HEK293T (cell line): ENCODE data around the gene BLVRA.

Source experiments
- CTCF ChIA-PET: fragments of 350-600 bp; formaldehyde crosslinking; extraction: SDS; loops from one replicate; lab custom pipeline; 2021; ENCODE audit warnings: antibody characterized with exemption, inconsistent platforms; lab: Yijun Ruan, JAX
- POLR2A ChIA-PET: fragments of 350-600 bp; formaldehyde crosslinking; extraction: SDS; loops from one replicate; lab custom pipeline; 2020; ENCODE audit warnings: antibody characterized with exemption, inconsistent platforms; lab: Yijun Ruan, JAX
- DNase-seq: peaks from one replicate; pipeline ENCODE4 v3.0.0; 2012; ENCODE audit warnings: mixed read lengths; ENCODE audit errors: extremely low spot score
- ARNT ChIP-seq: fragments of 450-650 bp; IDR thresholded peaks from 2 replicates; pipeline ENCODE4 v1.6.1; 2017; ENCODE audit warnings: mild to moderate bottlenecking
- BHLHE40 ChIP-seq: fragments of 450-650 bp; IDR thresholded peaks from 2 replicates; pipeline ENCODE4 v1.6.1; 2016; ENCODE audit warnings: mild to moderate bottlenecking, moderate library complexity, borderline replicate concordance
- CTBP1 ChIP-seq: fragments of 450-650 bp; IDR thresholded peaks from 2 replicates; pipeline ENCODE4 v1.6.1; 2016; ENCODE audit warnings: borderline replicate concordance
- ELF4 ChIP-seq: fragments of 450-650 bp; IDR thresholded peaks from 2 replicates; pipeline ENCODE4 v1.6.1; 2017; ENCODE audit warnings: antibody characterized with exemption
- FOXA1 ChIP-seq: fragments of 450-650 bp; IDR thresholded peaks from 2 replicates; pipeline ENCODE4 v1.6.1; 2016; ENCODE audit warnings: mild to moderate bottlenecking
- FOXK2 ChIP-seq: fragments of 450-650 bp; IDR thresholded peaks from 2 replicates; pipeline ENCODE4 v1.6.1; 2016; ENCODE audit warnings: mild to moderate bottlenecking
- FOXM1 ChIP-seq: fragments of 450-650 bp; IDR thresholded peaks from 2 replicates; pipeline ENCODE4 v1.6.1; 2017; ENCODE audit warnings: mild to moderate bottlenecking, borderline replicate concordance
- HDGF ChIP-seq: fragments of 450-650 bp; IDR thresholded peaks from 2 replicates; pipeline ENCODE4 v1.6.1; 2017; ENCODE audit warnings: antibody characterized with exemption, borderline replicate concordance
- L3MBTL2 ChIP-seq: fragments of 450-650 bp; conservative IDR thresholded peaks from 2 replicates; pipeline ENCODE4 v1.6.1; 2016; ENCODE audit warnings: mild to moderate bottlenecking
- LEF1 ChIP-seq: fragments of 450-650 bp; IDR thresholded peaks from 2 replicates; pipeline ENCODE4 v1.6.1; 2017; ENCODE audit warnings: mild to moderate bottlenecking, borderline replicate concordance
- NFRKB ChIP-seq: fragments of 450-650 bp; IDR thresholded peaks from 2 replicates; pipeline ENCODE4 v1.6.1; 2016; ENCODE audit warnings: mild to moderate bottlenecking, moderate library complexity
- SP1 ChIP-seq: fragments of 450-650 bp; IDR thresholded peaks from 2 replicates; pipeline ENCODE4 v1.6.1; 2017
- SUZ12 ChIP-seq: fragments of 450-650 bp; IDR thresholded peaks from 2 replicates; pipeline ENCODE4 v1.6.1; 2016; ENCODE audit warnings: mild to moderate bottlenecking
- TARDBP ChIP-seq: fragments of 450-650 bp; IDR thresholded peaks from 2 replicates; pipeline ENCODE4 v1.6.1; 2016
- ZNF384 ChIP-seq: fragments of 450-650 bp; IDR thresholded peaks from 2 replicates; pipeline ENCODE4 v1.6.1; 2016
- TF ChIP-seq, protein P1 (sequence below): fragments of 450-650 bp; IDR thresholded peaks from 2 replicates; pipeline ENCODE4 v1.6.1; 2016

BLVRA gene

DNA sequence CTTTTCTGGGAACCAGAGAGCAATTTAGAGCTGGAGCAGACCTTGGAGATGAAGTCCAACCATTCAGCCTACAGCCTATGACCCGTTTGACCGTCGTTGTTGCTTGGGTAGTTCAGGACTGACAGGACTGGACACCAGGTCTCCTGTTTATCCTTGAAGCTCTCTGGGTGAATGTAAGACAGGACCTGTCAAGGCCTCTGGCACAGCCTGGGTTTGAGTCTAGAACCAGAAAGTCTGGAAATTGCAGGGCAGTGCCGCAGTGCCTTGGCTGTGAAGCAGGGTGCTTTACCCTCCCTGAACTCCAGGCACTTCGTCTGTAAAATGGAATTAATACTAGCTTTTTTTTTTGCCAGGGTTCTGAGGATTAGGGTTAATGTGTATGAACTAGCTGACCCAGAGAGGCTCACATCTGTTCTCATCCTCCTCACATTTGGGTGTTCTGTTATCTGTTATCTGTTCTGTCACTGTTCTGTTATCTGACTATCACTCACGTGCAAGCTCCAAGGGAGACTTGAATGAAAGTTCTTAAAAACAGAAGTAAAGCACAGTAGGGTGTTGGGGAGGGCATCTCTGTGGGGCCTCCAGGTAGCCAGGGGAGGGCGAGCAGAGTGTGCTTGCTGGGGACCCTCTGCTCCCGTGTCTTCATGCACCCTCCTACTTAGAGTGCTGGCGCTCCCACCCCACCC is 9.9 kb downstream of the BLVRA start:
- ChIA-PET POLR2A (interaction anchor here (1.0 kb wide), 1 partner anchor 10 kb away, joined by 4 read pairs; the partner anchor contains the start of gene BLVRA), CTCF (interaction anchor here (0.8 to 1.2 kb wide), 2 partner anchors 70 to 312 kb away, joined by 3 read pairs; no protein-coding TSS in a partner anchor)
- no peak for DNase-seq
- TF ChIP-seq SUZ12 (no peak), LEF1 (no peak), FOXM1 (no peak), NFRKB (no peak), ELF4 (no peak), L3MBTL2 (no peak), ARNT (no peak), FOXA1 (no peak), BHLHE40 (no peak), TARDBP (no peak), SP1 (no peak), FOXK2 (no peak), HDGF (no peak), CTBP1 (no peak), ZNF384 (no peak)
- TF ChIP-seq, protein P1, sequence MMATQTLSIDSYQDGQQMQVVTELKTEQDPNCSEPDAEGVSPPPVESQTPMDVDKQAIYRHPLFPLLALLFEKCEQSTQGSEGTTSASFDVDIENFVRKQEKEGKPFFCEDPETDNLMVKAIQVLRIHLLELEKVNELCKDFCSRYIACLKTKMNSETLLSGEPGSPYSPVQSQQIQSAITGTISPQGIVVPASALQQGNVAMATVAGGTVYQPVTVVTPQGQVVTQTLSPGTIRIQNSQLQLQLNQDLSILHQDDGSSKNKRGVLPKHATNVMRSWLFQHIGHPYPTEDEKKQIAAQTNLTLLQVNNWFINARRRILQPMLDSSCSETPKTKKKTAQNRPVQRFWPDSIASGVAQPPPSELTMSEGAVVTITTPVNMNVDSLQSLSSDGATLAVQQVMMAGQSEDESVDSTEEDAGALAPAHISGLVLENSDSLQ = no peak

DNA sequence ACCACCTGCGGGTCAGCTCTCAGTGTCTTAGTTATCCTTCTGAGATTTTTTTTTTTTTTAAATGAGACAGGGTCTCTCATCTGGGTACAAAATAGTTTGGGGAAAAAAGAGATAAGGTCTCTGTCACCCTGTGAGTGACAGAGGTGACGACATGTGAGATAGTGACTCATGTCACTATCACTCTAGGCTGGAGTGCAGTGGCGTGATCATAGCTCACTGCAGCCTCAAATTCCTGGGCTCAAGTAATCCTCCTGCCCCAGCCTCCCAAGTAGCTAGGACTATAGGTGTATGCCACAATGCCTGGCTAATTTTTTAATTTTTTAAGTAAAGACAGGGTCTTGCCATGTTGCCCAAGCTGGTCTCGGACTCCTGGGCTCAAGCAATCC is 10.4 kb downstream of the BLVRA start:
- no peak for DNase-seq
- TF ChIP-seq L3MBTL2 (no peak), SUZ12 (no peak), ELF4 (no peak), FOXA1 (no peak), FOXK2 (no peak), BHLHE40 (no peak), ZNF384 (no peak), TARDBP (no peak), SP1 (no peak), FOXM1 (no peak), CTBP1 (no peak), NFRKB (no peak), HDGF (no peak), ARNT (no peak)
- TF ChIP-seq, protein P1 = no peak
- ChIA-PET POLR2A (interaction anchor here (1.0 kb wide), 1 partner anchor 10 kb away, joined by 4 read pairs; the partner anchor contains the start of gene BLVRA), CTCF (no interaction called here)

DNA sequence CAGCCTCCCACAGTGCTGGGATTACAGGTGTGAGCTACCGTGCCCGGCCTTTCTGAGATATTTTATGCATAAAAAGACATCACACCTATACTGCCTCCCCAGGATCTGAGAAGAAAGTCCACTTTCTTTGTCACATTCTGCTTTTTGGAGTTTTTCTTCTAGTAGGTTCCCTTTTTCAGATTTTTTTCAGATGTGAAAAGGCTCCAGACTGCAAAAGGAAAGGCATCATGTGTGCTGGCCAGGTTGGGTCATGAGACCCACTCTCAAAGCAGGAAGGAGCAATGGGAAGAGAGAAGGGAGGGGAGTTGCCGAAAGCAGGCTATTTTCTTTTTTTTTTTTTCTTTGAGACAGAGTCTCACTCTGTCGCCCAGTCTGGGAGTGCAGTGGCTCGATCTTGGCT is 10.8 kb downstream of the BLVRA start:
- no peak for DNase-seq
- no peak for TF ChIP-seq TARDBP
- no peak for TF ChIP-seq ARNT
- TF ChIP-seq ZNF384 = no peak
- no peak for TF ChIP-seq FOXM1
- TF ChIP-seq CTBP1 = no peak
- no peak for TF ChIP-seq LEF1
- TF ChIP-seq L3MBTL2 = no peak
- TF ChIP-seq NFRKB = no peak
- TF ChIP-seq SUZ12 = no peak
- TF ChIP-seq ELF4 = no peak
- TF ChIP-seq FOXA1 = no peak
- TF ChIP-seq FOXK2 = no peak
- TF ChIP-seq SP1 = no peak
- TF ChIP-seq, protein P1 = no peak
- TF ChIP-seq BHLHE40 = no peak
- no peak for TF ChIP-seq HDGF
- ChIA-PET CTCF (no interaction called here), POLR2A (interaction anchor here (0.9 kb wide), 1 partner anchor 11 kb away, joined by 3 read pairs; the partner anchor contains the start of gene BLVRA)

DNA sequence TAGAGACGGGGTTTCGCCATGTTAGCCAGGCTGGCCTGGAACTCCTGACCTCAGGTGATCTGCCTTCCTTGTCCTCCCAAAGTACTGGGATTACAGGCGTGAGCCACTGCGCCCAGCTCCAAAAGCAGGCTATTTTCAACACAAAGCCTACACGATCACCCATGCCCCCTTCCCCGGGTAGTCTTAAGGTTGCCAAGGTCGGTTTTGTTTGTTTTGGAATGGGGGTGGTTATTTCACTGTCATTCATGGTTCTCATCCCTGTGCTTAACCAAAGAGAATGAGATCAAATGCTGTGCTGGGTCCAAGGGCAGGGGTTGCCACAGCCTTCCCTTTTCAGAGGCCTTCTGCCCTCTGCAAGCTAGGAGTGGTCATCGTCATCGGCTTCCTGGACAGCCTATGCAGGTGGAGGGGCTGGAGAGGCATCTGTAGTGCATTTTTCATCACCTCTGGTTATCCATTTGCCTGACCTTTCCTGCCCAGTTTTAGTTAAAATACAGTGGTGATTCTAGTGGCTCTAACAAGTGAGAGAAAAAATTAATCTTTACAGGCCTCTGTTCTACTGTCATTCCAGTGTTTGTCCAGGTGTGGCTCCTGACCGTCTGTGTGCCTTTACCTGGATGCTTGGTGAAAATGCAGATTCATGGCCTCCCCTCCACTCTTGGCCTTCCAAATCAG is 11.4 kb downstream of the BLVRA start:
- ChIA-PET CTCF (no interaction called here), POLR2A (interaction anchor here (0.9 kb wide), 1 partner anchor 11 kb away, joined by 3 read pairs; the partner anchor contains the start of gene BLVRA)
- TF ChIP-seq L3MBTL2 = no peak
- TF ChIP-seq SP1 = no peak
- TF ChIP-seq ZNF384 = no peak
- TF ChIP-seq CTBP1 = no peak
- no peak for TF ChIP-seq TARDBP
- no peak for TF ChIP-seq FOXK2
- TF ChIP-seq FOXA1 = no peak
- no peak for TF ChIP-seq HDGF
- DNase-seq = no peak

DNA sequence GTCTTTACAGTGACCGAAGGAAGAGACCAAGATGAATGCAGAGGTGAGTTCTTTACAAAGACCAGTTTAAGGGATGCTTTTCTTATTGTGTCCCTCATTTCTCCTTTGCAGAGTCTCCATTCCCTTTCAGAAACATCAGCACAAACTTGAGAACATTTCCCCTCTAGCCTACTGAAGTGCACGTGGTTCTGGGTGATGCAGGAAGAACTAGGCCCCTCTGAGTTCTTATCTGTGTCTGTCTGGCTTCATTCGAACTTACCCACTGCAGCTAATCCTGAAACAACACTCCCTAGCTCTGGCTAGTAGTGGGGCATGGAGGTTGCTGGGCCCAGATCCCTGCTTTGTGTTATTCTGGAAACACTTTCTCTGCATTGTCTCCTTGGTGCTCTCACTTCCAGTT is 12.6 kb downstream of the BLVRA start:
- no peak for TF ChIP-seq CTBP1
- POLR2A ChIA-PET = interaction anchor here (1.4 kb wide), 1 partner anchor 189 kb away, joined by 3 read pairs; the partner anchor contains the start of gene STK17A
- no peak for DNase-seq
- CTCF ChIA-PET = no interaction called here
